H9 (cell line): Measurements from ENCODE around the gene OPRL1. TPM values are rescaled to one million over a fixed set of nuclear protein-coding genes. Genes with fewer than 3 reads are reported as not detected.

Experiments
- DNase-seq: peaks from one replicate; pipeline ENCODE4 v3.0.0-alpha.2; 2017
- H2AFZ ChIP-seq: one replicate; pipeline ENCODE4 v1.6.1; 2013; ENCODE audit warnings: mild to moderate bottlenecking, low read length, control low read depth, moderate library complexity
- H2AK5ac ChIP-seq: 2 replicates; pipeline ENCODE4 v1.6.1; 2013; ENCODE audit warnings: low read length, control low read depth, mixed read lengths; ENCODE audit not compliant: insufficient read length
- H2BK120ac ChIP-seq: one replicate; pipeline ENCODE4 v1.6.1; 2013; ENCODE audit warnings: low read depth, mild to moderate bottlenecking, low read length, control low read depth, inconsistent platforms; ENCODE audit not compliant: poor library complexity, severe bottlenecking
- H2BK12ac ChIP-seq: 2 replicates; pipeline ENCODE4 v1.6.1; 2013; ENCODE audit warnings: low read length, control low read depth, mixed read lengths, low read depth; ENCODE audit not compliant: insufficient read length
- H2BK15ac ChIP-seq: 2 replicates; pipeline ENCODE4 v1.6.1; 2013; ENCODE audit warnings: low read depth, low read length, control low read depth
- H2BK20ac ChIP-seq: one replicate; pipeline ENCODE4 v1.6.1; 2013; ENCODE audit warnings: low read depth, mild to moderate bottlenecking, low read length, control low read depth, inconsistent platforms; ENCODE audit not compliant: poor library complexity, severe bottlenecking
- H2BK5ac ChIP-seq: 2 replicates; pipeline ENCODE4 v1.6.1; 2013; ENCODE audit warnings: low read length, control low read depth, mixed read lengths; ENCODE audit not compliant: insufficient read length
- H3K14ac ChIP-seq: 2 replicates; pipeline ENCODE4 v1.6.1; 2013; ENCODE audit warnings: low read length, control low read depth; ENCODE audit not compliant: insufficient read depth
- H3K18ac ChIP-seq: 2 replicates; pipeline ENCODE4 v1.6.1; 2013; ENCODE audit warnings: low read depth, mild to moderate bottlenecking, mixed read lengths, low read length, control low read depth; ENCODE audit not compliant: insufficient read length
- H3K23ac ChIP-seq: 2 replicates; pipeline ENCODE4 v1.6.1; 2013; ENCODE audit warnings: low read length, control low read depth, mixed read lengths, low read depth; ENCODE audit not compliant: insufficient read length
- H3K23me2 ChIP-seq: 2 replicates; pipeline ENCODE4 v1.6.1; 2013; ENCODE audit warnings: low read depth, mild to moderate bottlenecking, mixed read lengths, low read length, control low read depth; ENCODE audit not compliant: insufficient read length, poor library complexity, severe bottlenecking
- H3K27ac ChIP-seq: 2 replicates; pipeline ENCODE4 v1.5.1; 2013; ENCODE audit warnings: low read length, control low read depth, mixed read lengths, low read depth; ENCODE audit not compliant: insufficient read length
- H3K27me3 ChIP-seq: 2 replicates; pipeline ENCODE4 v1.6.1; 2013; ENCODE audit warnings: low read length, control low read depth, inconsistent platforms; ENCODE audit not compliant: insufficient read depth
- H3K4ac ChIP-seq: 2 replicates; pipeline ENCODE4 v1.6.1; 2013; ENCODE audit warnings: low read depth, mild to moderate bottlenecking, control low read depth, inconsistent platforms, low read length, moderate library complexity
- H3K4me1 ChIP-seq: 2 replicates; pipeline ENCODE4 v1.6.1; 2013; ENCODE audit warnings: low read length, control low read depth, inconsistent platforms; ENCODE audit not compliant: insufficient read depth
- H3K4me2 ChIP-seq: 2 replicates; pipeline ENCODE4 v1.6.1; 2013; ENCODE audit warnings: low read length, control low read depth, mixed read lengths; ENCODE audit not compliant: insufficient read length, insufficient read depth
- H3K56ac ChIP-seq: 2 replicates; pipeline ENCODE4 v1.6.1; 2013; ENCODE audit warnings: low read depth, mild to moderate bottlenecking, mixed read lengths, low read length, control low read depth; ENCODE audit not compliant: insufficient read length
- H3K79me1 ChIP-seq: 2 replicates; pipeline ENCODE4 v1.6.1; 2013; ENCODE audit warnings: low read depth, mild to moderate bottlenecking, moderate library complexity, low read length, control low read depth, inconsistent platforms; ENCODE audit not compliant: insufficient read depth, poor library complexity, severe bottlenecking
- H3K79me2 ChIP-seq: 2 replicates; pipeline ENCODE4 v1.6.1; 2013; ENCODE audit warnings: low read length, control low read depth, inconsistent platforms; ENCODE audit not compliant: insufficient read depth
- H3K9ac ChIP-seq: 2 replicates; pipeline ENCODE4 v1.6.1; 2013; ENCODE audit warnings: low read length, control low read depth, mixed read lengths; ENCODE audit not compliant: insufficient read length; ENCODE audit errors: extremely low read depth
- H3K9me3 ChIP-seq: one replicate; pipeline ENCODE4 v1.6.1; 2013; ENCODE audit warnings: low read depth, low read length, inconsistent platforms; ENCODE audit not compliant: control insufficient read depth
- H3T11ph ChIP-seq: one replicate; pipeline ENCODE4 v1.6.1; 2013; ENCODE audit warnings: mild to moderate bottlenecking, low read length, control low read depth, inconsistent platforms
- H4K20me1 ChIP-seq: one replicate; pipeline ENCODE4 v1.6.1; 2013; ENCODE audit not compliant: control insufficient read depth, insufficient read length, insufficient read depth
- H4K5ac ChIP-seq: 2 replicates; pipeline ENCODE4 v1.6.1; 2013; ENCODE audit warnings: low read depth, mild to moderate bottlenecking, mixed read lengths, low read length, control low read depth; ENCODE audit not compliant: insufficient read length
- H4K8ac ChIP-seq: replicated peaks from 2 replicates; pipeline ENCODE4 v1.6.1; 2013; ENCODE audit warnings: low read length, control low read depth, mixed read lengths, low read depth; ENCODE audit not compliant: insufficient read length
- H4K91ac ChIP-seq: 2 replicates; pipeline ENCODE4 v1.6.1; 2013; ENCODE audit warnings: low read depth, mild to moderate bottlenecking, moderate library complexity, mixed read lengths, low read length, control low read depth; ENCODE audit not compliant: insufficient read length
- H3K27ac Mint-ChIP-seq, 3 experiments: 2 replicates in 2 of 3; 3 replicates in 1 of 3; pipeline ENCODE4 v1.8.0; 2020 to 2021; ENCODE audit warnings: mixed read lengths in 3 of 3, mild to moderate bottlenecking in 1 of 3, moderate library complexity in 1 of 3
- H3K27me3 Mint-ChIP-seq: 2 replicates; pipeline ENCODE4 v1.8.0; 2021; ENCODE audit warnings: low read depth, mild to moderate bottlenecking, moderate library complexity, mixed read lengths
- H3K36me3 Mint-ChIP-seq, 3 experiments: 2 replicates in 2 of 3; 3 replicates in 1 of 3; pipeline ENCODE4 v1.8.0; 2020 to 2021; ENCODE audit warnings: low read depth in 3 of 3, mixed read lengths in 3 of 3; ENCODE audit not compliant: insufficient read depth in 1 of 3
- H3K4me1 Mint-ChIP-seq, 2 experiments: 2 replicates each; pipeline ENCODE4 v1.8.0; 2020; ENCODE audit warnings: mixed read lengths in 2 of 2
- H3K4me3 Mint-ChIP-seq, 2 experiments: 2 replicates in 1 of 2; 3 replicates in 1 of 2; pipeline ENCODE4 v1.8.0; 2020 to 2021; ENCODE audit warnings: mild to moderate bottlenecking in 2 of 2, mixed read lengths in 2 of 2, moderate library complexity in 1 of 2
- H3K9me3 Mint-ChIP-seq, 2 experiments: 2 replicates in 1 of 2; 3 replicates in 1 of 2; pipeline ENCODE4 v1.8.0; 2020; ENCODE audit warnings: mild to moderate bottlenecking in 2 of 2, mixed read lengths in 2 of 2, moderate library complexity in 1 of 2
- WGBS: extraction: QIAGEN DNeasy Blood & Tissue Kit; methylation state at CpG from one replicate; pipeline ENCODE4 v1.1.7; 2013; ENCODE audit warnings: missing lambda C conversion rate, low lambda C conversion rate, mixed read lengths; ENCODE audit not compliant: insufficient read length; ENCODE audit errors: extremely low coverage; 5-methylcytosine and 5-hydroxymethylcytosine counted together
- total RNA-seq: library from RNA; stranded (reverse); gene quantifications from 2 replicates; pipeline ENCODE4 v1.2.1, GENCODE V29; 2021
- TF ChIP-seq, protein P1 (sequence below): fragments of 200-600 bp; sonication (generic); conservative IDR thresholded peaks from 3 replicates; pipeline ENCODE4 v1.8.0; 2021; ENCODE audit warnings: antibody characterized with exemption, mild to moderate bottlenecking

Gene OPRL1
- total RNA-seq, 1 experiment from 2014 or later: 0.90 TPM

DNA sequence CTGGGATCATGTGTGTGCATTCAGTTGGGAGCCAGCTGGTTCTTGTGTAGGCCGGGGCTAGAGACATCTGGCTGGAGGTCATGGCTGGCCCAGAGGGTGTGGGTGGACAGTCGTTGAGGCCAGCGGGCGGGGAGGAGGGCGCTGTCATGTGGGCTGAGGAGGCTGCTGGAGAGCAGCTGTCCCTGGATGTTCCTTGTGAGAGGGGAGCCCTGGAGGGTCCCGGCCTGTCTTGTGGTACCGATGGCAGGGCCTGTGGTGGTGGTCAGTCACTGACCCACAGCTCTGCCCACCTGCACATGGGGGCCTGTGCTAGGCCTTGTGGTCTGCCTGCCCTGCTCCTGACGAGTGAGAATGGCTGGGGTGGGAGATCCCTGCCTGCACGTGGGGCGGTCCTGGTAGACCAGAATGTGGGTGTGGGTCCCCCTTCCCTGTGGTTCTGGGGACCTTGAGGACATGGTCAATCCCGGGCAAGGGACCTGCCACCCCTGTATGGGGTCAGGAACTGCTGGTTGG, 45.8 kb upstream of the OPRL1 start:
- Histone ChIP-seq H3K4me2 (no peak overlapping the region), H3K18ac (no peak overlapping the region), H3K4me1 (no peaks in the 10 kb centered on the region; the same call in 1 of the 2 replicates), H4K91ac (no peak overlapping the region), H3K23ac (no peak overlapping the region), H3K79me1 (no peaks in the 10 kb centered on the region), H3K27me3 (no peaks in the 10 kb centered on the region), H2BK120ac (no peak overlapping the region), H3T11ph (no peak overlapping the region), H3K56ac (no peak overlapping the region), H2BK20ac (no peak overlapping the region), H3K27ac (no peak overlapping the region), H3K9ac (no peak overlapping the region), H3K4ac (no peak overlapping the region), H4K8ac (no peak overlapping the region), H3K9me3 (no peaks in the 10 kb centered on the region), H2AFZ (no peak overlapping the region), H3K23me2 (peaks cover 11% of the 10 kb centered on the region), H2AK5ac (no peak overlapping the region), H3K79me2 (no peaks in the 10 kb centered on the region), H2BK12ac (no peak overlapping the region), H2BK15ac (no peak overlapping the region), H4K5ac (no peak overlapping the region), H2BK5ac (no peak overlapping the region), H3K14ac (no peak overlapping the region), H4K20me1 (no peaks in the 10 kb centered on the region)
- H3K27me3 Mint-ChIP-seq: peaks cover 7% of the 10 kb centered on the region
- peaks cover 21 to 23% of the 10 kb centered on the region in 2 experiments for H3K4me1 Mint-ChIP-seq
- DNase-seq: no peak
- peaks cover 14 to 50% (median 38%) of the 10 kb centered on the region in 3 experiments; a peak in 6 of 7 replicates for H3K36me3 Mint-ChIP-seq
- no CpG with 5 or more reads among the region's 11 CpGs for WGBS
- TF ChIP-seq, protein P1, sequence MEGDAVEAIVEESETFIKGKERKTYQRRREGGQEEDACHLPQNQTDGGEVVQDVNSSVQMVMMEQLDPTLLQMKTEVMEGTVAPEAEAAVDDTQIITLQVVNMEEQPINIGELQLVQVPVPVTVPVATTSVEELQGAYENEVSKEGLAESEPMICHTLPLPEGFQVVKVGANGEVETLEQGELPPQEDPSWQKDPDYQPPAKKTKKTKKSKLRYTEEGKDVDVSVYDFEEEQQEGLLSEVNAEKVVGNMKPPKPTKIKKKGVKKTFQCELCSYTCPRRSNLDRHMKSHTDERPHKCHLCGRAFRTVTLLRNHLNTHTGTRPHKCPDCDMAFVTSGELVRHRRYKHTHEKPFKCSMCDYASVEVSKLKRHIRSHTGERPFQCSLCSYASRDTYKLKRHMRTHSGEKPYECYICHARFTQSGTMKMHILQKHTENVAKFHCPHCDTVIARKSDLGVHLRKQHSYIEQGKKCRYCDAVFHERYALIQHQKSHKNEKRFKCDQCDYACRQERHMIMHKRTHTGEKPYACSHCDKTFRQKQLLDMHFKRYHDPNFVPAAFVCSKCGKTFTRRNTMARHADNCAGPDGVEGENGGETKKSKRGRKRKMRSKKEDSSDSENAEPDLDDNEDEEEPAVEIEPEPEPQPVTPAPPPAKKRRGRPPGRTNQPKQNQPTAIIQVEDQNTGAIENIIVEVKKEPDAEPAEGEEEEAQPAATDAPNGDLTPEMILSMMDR: no peak
- H3K4me3 Mint-ChIP-seq: no peak overlapping the region
- H3K9me3 Mint-ChIP-seq: no peaks in the 10 kb centered on the region; a peak in 1 of 5 replicates
- H3K27ac Mint-ChIP-seq: peak overlapping the region in 2 of 3 experiments; percentile 52 to 89; a peak in 2 of 7 replicates
